ENCODE measurements around the gene HLF.
"Not testable (repeated sequence)": the region's sequence is repeated elsewhere in the genome, so short reads cannot be mapped to it uniquely, and the experiment has no call there.

The HLF gene

DNA sequence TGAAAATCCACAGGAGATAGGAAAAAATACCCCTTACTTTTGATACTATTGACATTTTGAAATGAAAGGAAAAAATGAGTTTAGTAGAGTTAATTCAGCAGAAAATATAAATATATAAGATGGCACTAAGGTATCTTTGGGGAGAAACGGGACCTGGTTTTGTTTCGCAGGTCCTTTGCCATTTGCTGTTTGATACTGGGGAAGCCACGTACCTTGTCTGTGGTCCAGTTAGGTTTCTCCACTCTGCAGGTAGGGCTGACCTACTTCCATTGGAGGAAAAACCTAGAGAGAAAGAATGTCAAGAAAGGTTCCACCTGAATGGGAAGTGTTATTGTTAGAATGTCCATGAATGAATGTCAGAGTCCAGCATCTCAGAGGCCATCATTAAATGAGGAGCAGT, 48.1 kb downstream of the HLF start:
- DNase-seq = no peak

DNA sequence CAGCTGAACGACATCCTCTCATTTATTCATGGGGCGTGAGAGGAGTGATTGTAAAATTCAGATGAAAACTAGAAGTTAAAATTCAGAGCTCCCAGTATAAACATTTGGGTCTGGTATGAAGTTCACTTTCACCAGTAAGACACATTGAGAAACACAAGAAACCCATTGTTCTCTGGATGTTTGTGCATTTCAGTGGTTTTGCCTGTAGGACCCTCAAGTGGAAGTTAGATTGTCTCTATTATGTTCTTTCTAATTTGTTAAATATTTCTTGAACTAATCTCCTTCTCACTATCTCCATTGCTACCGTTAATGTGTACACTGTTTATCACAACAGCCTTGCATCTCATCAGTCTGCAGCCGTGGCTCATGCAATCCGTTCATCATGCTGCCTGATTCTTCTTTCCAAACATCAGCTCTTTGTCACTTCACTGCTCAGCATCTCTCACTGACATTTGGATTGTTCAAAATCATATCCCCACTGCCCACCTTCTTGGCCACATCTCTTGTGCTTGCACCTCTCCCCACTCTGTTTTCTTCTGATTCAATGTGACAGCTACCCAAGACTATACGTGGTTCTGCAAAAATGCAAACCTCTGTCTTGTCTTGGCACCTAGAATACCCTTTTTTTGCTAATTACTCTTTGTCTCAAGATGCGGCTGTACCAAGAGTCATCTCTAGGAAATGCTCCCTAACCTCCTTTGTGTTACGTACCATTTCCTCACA, 49.5 kb downstream of the HLF start:
- no peak for DNase-seq

DNA sequence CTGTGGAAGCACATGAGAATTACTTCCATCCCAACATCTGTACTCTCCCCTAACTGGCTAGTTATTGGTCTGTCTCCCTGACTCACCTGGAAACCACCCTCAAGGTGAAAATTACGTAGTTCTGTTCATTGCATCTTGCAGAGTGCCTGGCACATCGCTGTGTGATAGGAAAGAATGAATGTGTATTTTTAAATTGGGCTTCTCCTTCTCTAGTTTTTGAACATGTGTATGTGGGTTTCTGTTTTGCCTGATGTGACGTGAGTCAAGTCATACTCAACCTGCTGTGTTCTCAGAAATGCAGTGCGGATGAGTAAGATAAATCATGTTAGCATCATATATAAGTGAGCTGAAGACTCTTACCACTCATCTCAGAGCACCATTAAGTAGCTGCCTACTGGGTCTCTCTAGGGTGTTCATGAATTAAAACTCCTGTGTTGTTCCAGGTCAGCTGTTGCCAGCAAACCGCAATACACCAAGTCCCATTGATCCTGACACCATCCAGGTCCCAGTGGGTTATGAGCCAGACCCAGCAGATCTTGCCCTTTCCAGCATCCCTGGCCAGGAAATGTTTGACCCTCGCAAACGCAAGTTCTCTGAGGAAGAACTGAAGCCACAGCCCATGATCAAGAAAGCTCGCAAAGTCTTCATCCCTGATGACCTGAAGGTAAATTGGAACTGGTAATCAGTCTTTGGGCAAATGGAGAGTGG, 50.2 kb downstream of the HLF start:
- DNase-seq = no peak

DNA sequence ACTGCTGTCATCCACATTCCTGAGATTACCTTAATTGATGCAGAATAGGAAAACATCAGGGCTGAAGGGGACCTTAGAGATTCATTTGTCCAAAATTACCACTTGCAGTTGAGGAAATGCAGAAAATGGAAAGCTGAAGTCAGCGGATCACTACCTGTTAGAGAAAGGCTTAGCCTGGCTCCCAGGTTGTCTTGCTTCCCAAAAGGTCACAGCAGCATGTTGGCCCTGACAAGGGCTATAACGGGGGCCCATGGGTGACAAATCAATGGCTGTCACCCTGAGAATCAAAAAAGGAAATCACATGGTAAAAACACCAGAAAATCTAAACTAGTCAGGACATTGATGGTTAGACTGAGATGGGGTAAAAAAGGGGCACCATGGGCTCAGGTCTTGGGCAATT, 51.7 kb downstream of the HLF start:
- no peak for DNase-seq

DNA sequence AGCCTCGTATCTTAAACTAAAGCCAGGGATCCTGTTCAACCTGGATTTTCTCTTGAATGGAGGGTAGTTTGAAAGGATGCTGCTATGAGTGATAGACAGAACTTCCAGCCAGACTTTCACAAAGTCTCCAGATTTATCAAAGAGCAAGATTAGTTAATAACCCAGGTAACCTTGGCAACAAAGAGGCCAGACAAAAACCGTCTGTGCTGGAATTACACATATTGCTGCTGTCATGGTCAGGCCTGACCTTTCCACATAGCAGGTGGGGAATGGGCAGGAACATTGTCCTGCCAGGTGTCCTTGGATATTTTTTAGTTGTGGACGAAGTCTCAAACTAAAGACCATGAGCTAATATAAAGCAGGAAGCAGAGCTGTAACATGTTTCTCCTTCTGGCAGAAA, 52.5 kb downstream of the HLF start:
- no peak for DNase-seq

DNA sequence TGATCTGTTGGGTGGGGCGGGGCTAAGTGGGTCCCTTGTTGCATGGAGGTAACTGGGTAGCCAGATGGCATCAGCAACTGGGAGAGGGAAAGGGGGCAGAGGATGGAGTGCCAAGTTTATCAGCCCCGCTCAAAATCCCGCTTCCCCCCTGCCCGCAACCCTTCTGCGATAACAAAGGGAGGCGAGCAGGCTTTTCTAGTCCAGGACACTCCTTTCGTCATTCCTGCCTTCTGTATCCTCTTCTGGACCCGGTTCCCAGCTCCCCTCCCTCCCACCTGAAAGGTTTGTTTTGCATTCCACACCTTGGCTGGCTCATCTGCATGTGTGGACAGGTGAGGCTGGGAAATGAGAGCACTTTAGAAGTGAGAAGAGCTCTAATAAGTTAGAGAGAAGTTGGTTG, 53.3 kb downstream of the HLF start:
- DNase-seq = no peak

DNA sequence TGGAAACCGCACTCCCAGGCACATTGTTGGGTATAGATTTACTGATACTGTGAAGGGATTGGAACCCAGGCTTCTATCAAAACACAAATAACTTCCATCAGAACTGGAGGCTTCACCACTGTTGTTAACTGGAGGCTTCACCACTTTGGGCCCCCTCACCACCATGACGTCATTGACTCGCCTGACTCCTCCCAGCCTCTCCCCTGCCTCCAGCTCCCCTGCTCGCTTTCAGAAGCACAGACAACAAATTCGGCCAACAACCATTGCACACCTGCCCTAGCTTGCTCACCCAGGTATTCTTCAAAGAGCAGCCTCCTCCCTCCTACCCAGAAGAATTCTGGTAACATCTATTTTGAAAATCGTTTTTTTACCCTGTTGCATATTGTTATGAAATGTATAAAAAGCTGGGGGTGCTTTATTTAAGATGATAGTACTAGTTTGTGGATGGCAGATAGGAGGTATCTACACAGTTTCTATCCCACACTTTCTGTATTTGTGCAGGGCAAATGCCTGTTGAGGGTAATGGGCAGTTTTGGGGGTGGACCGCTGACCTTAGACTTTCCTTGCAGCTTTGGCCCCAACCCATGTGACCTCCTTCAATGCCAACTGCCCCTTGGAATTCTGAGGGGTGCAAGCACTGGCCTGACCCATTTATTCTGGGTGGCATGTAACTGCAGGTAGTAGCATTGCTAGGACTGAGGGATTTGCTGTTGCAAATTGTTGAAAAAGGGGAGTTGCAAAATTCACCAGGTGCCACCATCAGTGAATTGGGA, 54.1 kb downstream of the HLF start:
- no peak for DNase-seq

DNA sequence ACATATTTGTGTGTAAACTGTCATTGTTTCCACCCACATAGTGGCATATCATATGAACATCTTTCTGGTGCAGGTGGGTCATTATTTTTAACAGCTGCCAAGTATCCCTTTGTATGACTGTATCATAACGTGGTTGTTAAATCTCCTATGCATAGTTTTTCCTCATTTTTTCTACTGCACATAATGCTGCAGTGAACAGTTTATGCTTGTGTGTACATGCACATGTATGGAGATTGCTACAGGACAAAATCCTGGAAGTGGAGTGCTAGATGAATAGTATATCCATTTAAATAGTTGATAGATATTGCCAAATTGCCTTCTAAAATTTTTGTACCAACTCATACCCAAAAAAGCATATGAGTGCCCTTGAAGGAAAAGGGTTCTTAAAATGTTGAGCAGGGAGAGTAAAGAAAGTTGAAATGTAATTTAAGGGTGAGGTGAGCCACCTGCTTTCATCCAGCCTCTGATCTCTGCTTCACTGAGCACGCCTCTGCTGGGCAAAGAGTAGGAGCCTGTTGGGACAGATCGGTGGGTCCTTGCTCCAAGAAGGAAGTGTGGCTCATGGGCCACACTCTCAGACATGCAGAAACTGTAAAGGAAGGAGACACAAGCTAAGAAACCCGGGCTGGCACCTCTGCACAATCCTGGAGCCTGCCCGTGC, 55.3 kb downstream of the HLF start:
- no peak for DNase-seq

DNA sequence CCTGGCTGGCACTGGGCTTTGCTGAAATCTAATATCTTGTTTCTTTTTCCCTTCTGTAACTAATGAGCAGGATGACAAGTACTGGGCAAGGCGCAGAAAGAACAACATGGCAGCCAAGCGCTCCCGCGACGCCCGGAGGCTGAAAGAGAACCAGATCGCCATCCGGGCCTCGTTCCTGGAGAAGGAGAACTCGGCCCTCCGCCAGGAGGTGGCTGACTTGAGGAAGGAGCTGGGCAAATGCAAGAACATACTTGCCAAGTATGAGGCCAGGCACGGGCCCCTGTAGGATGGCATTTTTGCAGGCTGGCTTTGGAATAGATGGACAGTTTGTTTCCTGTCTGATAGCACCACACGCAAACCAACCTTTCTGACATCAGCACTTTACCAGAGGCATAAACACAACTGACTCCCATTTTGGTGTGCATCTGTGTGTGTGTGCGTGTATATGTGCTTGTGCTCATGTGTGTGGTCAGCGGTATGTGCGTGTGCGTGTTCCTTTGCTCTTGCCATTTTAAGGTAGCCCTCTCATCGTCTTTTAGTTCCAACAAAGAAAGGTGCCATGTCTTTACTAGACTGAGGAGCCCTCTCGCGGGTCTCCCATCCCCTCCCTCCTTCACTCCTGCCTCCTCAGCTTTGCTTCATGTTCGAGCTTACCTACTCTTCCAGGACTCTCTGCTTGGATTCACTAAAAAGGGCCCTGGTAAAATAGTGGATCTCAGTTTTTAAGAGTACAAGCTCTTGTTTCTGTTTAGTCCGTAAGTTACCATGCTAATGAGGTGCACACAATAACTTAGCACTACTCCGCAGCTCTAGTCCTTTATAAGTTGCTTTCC, 56.0 kb downstream of the HLF start:
- no peak for DNase-seq

DNA sequence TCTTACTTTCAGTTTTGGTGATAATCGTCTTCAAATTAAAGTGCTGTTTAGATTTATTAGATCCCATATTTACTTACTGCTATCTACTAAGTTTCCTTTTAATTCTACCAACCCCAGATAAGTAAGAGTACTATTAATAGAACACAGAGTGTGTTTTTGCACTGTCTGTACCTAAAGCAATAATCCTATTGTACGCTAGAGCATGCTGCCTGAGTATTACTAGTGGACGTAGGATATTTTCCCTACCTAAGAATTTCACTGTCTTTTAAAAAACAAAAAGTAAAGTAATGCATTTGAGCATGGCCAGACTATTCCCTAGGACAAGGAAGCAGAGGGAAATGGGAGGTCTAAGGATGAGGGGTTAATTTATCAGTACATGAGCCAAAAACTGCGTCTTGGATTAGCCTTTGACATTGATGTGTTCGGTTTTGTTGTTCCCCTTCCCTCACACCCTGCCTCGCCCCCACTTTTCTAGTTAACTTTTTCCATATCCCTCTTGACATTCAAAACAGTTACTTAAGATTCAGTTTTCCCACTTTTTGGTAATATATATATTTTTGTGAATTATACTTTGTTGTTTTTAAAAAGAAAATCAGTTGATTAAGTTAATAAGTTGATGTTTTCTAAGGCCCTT, 56.8 kb downstream of the HLF start:
- DNase-seq = no peak

DNA sequence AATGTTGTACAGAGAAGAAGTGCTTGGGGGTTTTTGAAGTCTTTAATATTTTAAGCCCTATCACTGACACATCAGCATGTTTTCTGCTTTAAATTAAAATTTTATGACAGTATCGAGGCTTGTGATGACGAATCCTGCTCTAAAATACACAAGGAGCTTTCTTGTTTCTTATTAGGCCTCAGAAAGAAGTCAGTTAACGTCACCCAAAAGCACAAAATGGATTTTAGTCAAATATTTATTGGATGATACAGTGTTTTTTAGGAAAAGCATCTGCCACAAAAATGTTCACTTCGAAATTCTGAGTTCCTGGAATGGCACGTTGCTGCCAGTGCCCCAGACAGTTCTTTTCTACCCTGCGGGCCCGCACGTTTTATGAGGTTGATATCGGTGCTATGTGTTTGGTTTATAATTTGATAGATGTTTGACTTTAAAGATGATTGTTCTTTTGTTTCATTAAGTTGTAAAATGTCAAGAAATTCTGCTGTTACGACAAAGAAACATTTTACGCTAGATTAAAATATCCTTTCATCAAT, 57.8 kb downstream of the HLF start:
- DNase-seq = no peak

DNA sequence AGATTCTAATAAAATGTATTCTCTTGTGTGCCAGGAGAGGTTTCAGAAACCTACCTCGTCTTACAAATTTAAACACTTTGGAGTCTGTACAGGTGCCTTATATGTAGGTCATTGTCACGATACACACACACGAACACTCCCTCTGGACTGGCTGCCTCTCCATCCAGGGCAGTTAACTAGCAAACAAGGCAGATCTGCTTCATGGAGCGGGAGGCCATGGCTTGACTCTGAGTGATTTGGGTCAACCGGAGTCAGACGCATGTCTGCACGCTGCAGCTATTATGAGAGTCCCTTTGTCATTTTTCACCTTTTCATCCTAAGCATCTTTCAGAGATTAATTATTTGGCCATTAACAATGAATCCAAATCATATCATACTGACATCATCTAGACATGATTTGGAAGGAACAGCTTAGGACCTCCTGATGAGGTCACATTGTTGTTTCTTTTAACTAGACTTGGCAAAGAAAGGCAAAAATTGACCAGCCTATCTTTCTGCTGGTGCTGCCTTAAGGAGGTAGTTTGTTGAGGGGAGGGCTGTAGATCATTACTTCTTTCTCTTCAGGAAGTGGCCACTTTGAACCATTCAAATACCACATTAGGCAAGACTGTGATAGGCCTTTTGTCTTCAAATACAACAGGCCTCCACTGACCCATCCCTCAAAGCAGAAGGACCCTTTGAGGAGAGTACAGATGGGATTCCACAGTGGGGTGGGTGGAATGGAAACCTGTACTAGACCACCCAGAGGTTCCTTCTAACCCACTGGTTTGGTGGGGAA, 58.9 kb downstream of the HLF start:
- DNase-seq = no peak

DNA sequence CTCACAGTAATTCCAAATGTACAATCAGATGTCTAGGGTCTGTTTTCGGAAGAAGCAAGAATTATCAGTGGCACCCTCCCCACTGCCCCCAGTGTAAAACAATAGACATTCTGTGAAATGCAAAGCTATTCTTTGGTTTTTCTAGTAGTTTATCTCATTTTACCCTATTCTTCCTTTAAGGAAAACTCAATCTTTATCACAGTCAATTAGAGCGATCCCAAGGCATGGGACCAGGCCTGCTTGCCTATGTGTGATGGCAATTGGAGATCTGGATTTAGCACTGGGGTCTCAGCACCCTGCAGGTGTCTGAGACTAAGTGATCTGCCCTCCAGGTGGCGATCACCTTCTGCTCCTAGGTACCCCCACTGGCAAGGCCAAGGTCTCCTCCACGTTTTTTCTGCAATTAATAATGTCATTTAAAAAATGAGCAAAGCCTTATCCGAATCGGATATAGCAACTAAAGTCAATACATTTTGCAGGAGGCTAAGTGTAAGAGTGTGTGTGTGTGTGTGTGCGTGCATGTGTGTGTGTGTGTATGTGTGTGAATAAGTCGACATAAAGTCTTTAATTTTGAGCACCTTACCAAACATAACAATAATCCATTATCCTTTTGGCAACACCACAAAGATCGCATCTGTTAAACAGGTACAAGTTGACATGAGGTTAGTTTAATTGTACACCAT, 59.7 kb downstream of the HLF start:
- no peak for DNase-seq

DNA sequence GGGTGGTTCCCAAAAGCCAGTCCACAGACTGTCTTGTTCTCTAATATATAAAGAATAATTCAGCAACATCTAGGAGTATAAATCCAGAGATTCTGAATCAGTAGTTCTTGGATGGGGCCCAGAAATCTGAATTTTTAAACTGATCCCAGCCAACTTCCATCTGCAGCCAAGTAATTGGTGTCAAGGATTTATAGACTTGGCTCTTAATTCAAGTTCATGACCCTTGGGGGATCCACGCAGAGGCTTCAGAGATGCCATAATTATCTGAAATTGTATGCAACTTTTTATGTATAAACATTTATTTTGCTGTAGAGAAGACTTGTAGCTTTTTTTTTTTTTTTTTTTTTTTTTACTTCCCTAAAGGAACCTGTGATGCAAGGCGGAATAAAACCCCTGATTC, 60.6 kb downstream of the HLF start:
- no peak for DNase-seq

DNA sequence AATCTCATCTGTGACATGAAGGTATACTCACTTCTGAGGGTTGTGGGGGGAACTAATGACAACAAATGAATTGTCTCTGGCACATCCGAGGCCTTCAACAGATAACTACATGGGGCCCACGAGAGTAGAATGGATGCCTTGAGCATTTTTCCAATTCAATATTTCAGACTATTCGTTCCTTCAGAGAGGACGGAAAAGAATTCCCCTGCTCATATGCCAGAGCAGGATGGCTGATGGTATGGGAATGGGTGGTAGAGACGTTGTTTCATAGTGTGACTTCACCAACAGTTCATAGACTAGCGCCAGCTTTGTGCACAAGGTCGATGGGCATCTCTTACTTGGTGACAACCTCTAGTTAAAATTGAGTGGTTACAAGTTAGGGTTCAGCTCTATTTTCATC, 61.3 kb downstream of the HLF start:
- DNase-seq = no peak

DNA sequence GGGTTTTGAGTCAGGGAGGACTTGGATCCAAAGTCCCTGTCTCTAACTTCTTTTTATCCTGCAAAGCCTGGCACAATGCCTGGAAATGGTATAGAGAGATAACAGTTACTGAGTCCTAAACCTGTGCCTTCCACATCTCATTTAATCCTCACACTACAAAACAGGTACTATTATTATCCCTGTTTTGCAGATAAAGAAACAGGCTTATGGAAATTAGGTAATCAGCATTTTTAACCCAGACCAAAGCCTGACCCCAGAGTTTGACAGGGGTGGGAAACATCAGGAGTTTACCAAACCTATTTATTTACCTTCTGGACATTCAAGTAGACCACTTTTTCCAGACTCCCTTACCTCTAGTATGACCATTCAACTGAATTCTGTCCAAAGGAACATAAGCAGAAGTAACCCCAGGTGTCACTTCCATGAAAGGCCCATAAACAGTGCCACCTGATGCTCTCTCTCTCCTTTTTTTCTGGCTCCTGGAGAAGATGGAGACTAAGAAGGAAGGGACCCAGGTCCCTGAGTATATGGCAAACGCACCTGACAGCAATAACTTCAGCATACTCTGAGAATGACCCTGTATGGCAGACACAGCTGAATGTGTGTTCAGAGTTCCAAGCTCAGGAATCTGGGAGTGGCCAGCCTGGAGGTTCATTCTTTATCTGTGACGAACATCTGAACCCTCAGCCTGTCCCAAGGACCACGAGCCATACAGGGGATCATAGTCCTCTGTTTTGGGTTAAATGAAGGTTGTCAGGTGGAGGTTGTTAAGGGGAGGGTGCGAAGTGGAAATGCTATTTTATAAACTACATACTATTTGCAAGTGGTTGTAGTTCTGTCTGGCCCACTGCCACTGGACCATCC, 62.7 kb downstream of the HLF start:
- no peak for DNase-seq

DNA sequence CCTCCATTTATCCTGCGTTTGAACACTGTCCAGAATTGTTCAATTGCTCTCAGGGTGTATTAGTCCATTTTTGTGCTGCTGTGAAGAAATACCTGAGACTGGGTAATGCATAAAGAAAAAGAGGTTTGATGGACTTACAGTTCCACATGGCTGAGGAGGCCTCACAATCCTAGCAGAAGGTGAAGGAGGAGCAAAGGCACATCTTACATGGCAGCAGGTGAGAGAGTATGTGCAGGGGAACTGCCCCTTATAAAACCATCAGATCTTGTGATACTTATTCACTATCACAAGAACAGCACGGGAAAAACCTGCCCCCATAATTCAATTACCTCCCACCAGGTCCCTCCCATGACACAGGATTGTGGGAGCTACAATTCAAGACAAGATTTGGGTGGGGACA, 63.8 kb downstream of the HLF start:
- not testable (repeated sequence) for DNase-seq

DNA sequence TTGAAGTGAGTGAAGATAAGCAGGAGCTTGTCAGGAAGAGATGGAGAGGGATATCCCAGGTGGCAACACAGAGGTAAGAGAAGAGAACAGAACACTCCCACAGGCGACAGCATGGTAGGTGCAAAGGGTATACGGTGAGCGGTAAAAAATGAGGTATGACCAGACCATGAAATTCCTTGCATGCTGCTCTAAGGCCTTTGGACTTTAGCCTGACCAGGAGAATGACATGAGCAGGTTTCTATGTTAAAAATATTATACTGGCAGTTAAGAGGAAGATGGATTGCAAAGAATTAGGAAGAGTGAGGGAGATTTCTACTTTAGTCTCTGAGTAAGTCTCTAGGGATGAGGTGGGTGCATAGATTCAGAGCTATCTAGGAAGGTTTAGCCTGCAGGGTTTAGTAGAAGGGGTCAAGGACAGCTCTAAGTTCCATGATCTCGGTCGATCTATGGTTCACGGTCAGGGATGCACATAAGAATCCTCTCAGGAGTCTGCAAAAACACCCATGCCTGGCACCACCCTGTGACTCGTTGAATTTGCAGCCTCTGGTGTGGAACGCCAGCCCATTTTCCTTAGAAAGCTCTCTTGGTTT, 65.7 kb downstream of the HLF start:
- no peak for DNase-seq
